Measurements from ENCODE around the gene BCL11B. TPM values are rescaled to one million over a fixed set of nuclear protein-coding genes. Genes with fewer than 3 reads are reported as not detected.
A peak's percentile ranks its signal among the peaks of the same experiment; 100 is the strongest.

BCL11B gene
- total RNA-seq, 1 donor from 2014 or later, result 1.0 TPM

DNA sequence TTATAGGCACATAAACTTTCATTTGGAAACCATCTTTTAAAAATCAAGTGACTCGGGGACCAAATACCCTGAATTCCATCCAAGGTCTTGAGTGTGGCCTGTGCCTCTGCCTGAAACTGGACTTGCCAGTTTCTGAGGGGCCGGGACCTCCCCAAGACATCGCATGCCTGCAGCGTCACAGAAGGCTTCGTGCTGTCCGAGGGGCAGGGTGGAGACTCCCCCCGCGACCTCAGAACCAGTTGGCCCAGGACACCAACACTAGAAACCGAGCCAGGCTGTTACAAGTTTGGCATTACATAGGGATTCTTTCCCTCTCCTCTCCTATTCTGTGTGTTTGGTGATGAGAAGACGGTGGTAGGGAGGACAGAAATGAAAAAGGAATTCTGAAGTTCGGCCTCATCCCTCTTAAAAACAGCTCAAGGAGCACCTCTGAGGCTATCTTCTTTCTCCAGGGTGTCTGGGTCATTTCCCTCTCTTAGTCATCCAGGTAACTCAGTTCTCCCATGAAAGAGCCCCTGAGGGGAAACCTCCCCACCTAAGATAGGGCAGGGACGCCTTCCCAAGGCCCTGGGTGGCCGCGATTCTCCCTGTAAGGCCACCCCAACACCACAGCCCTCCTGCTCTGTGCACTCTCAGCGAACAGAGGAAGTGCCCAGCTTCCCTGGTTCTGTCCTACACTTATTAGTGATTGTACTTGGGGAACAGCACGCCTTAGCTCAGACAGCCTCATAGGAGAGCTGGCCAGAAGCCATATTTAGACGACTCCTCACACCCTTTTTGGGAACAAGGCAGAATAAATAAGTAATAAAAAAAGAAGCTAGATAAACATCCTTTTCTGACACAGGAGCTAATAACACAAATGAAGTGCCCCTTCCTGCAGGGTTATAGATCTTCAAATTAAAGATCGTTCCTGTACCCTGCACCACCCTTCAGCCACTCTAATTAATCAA is 93.8 kb downstream of the BCL11B start:
- H3K27me3 Mint-ChIP-seq (ENCODE audit: unreplicated experiment), result peaks cover 2% of the 10 kb centered on the region
- peak overlapping the region; percentile 39 for H3K27ac Mint-ChIP-seq (ENCODE audit: unreplicated experiment)
- DNase-seq (ENCODE audit: low spot score), result no peak
- no peaks in the 10 kb centered on the region for H3K36me3 Mint-ChIP-seq (ENCODE audit: low read depth, unreplicated experiment)
- H3K4me3 Mint-ChIP-seq (ENCODE audit: unreplicated experiment), result no peak overlapping the region
- no peaks in the 10 kb centered on the region for H3K9me3 Mint-ChIP-seq (ENCODE audit: unreplicated experiment)
- peaks cover 11% of the 10 kb centered on the region for H3K4me1 Mint-ChIP-seq (ENCODE audit: unreplicated experiment)
- TF ChIP-seq, protein P1, sequence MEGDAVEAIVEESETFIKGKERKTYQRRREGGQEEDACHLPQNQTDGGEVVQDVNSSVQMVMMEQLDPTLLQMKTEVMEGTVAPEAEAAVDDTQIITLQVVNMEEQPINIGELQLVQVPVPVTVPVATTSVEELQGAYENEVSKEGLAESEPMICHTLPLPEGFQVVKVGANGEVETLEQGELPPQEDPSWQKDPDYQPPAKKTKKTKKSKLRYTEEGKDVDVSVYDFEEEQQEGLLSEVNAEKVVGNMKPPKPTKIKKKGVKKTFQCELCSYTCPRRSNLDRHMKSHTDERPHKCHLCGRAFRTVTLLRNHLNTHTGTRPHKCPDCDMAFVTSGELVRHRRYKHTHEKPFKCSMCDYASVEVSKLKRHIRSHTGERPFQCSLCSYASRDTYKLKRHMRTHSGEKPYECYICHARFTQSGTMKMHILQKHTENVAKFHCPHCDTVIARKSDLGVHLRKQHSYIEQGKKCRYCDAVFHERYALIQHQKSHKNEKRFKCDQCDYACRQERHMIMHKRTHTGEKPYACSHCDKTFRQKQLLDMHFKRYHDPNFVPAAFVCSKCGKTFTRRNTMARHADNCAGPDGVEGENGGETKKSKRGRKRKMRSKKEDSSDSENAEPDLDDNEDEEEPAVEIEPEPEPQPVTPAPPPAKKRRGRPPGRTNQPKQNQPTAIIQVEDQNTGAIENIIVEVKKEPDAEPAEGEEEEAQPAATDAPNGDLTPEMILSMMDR (IDR thresholded peaks at IDR 0.05; ENCODE audit: unreplicated experiment), result no peak

DNA sequence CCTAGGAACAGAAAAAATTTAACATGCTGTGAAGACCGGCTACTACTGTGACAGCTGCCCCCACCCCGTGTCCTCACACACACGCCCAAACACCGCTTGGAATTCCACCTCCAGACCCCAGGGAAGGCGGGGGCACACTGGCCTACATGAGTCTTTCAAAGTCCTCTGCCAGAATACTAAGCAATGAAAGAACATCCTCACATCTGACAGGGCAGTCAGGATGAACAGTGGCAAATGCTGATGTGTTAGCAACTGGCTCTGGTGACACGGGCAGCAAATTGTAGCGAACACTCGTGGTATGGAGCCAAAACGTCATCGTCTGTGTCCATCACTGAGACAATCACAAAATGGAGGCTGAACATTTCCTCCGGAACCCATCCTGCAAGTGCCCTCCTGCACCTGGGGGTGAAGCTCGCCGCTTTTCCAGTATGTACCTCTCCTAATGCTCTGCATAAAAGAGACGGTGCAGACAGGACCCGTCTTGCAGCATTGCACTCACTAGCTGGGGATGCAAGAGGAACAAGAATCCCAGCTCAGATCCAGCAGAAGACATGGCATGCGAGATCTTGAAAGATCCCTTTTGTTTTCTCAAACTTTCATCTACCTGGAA is 94.8 kb downstream of the BCL11B start:
- H3K4me1 Mint-ChIP-seq (ENCODE audit: unreplicated experiment), result peaks cover 11% of the 10 kb centered on the region
- no peaks in the 10 kb centered on the region for H3K36me3 Mint-ChIP-seq (ENCODE audit: low read depth, unreplicated experiment)
- no peak overlapping the region for H3K27ac Mint-ChIP-seq (ENCODE audit: unreplicated experiment)
- TF ChIP-seq, protein P1 (IDR thresholded peaks at IDR 0.05; ENCODE audit: unreplicated experiment), result no peak
- DNase-seq (ENCODE audit: low spot score), result no peak
- H3K27me3 Mint-ChIP-seq (ENCODE audit: unreplicated experiment), result peaks cover 2% of the 10 kb centered on the region
- no peak overlapping the region for H3K4me3 Mint-ChIP-seq (ENCODE audit: unreplicated experiment)
- H3K9me3 Mint-ChIP-seq (ENCODE audit: unreplicated experiment), result no peaks in the 10 kb centered on the region

DNA sequence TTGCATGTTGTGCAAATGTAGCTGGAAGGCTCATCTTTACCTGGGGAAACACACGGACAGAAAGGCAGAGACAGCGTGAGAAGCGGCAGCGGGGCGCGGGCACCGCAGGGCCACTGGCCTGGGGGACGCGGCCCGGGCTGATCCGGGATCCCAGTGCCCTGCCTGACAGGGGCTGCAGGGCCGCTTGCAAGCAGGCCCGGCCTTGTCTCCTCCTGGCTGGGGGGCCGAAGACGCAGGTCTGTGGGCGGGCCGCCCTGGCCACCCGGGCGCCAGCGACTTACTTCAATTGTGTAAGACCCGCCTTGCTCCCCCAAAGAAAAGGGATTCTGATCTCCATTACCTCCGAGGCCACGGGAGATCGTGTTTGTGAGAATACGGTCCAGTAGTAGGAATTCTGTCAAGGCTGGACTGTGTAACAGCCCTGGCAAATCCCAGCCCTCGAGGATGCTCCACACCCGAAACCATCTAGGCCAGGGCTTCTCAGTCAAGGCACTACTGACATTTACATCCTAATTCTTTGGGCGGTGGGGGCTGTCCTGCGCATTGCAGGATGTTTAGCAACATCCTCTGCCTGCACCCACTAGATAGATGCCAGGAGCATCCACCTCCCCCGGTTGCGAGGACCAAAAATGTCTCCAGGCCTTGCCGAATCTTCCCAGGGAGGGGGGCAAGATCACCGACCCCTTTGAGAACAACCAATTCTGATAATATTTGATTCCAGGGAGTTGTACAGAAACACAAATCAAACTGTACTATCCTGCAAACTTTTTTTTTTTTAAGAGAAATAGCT is 95.6 kb downstream of the BCL11B start:
- H3K9me3 Mint-ChIP-seq (ENCODE audit: unreplicated experiment), result no peaks in the 10 kb centered on the region
- H3K36me3 Mint-ChIP-seq (ENCODE audit: low read depth, unreplicated experiment), result no peaks in the 10 kb centered on the region
- TF ChIP-seq, protein P1 (IDR thresholded peaks at IDR 0.05; ENCODE audit: unreplicated experiment), result no peak
- H3K27me3 Mint-ChIP-seq (ENCODE audit: unreplicated experiment), result peaks cover 2% of the 10 kb centered on the region
- no peak for DNase-seq (ENCODE audit: low spot score)
- no peak overlapping the region for H3K4me3 Mint-ChIP-seq (ENCODE audit: unreplicated experiment)
- H3K27ac Mint-ChIP-seq (ENCODE audit: unreplicated experiment), result no peak overlapping the region
- peaks cover 11% of the 10 kb centered on the region for H3K4me1 Mint-ChIP-seq (ENCODE audit: unreplicated experiment)

DNA sequence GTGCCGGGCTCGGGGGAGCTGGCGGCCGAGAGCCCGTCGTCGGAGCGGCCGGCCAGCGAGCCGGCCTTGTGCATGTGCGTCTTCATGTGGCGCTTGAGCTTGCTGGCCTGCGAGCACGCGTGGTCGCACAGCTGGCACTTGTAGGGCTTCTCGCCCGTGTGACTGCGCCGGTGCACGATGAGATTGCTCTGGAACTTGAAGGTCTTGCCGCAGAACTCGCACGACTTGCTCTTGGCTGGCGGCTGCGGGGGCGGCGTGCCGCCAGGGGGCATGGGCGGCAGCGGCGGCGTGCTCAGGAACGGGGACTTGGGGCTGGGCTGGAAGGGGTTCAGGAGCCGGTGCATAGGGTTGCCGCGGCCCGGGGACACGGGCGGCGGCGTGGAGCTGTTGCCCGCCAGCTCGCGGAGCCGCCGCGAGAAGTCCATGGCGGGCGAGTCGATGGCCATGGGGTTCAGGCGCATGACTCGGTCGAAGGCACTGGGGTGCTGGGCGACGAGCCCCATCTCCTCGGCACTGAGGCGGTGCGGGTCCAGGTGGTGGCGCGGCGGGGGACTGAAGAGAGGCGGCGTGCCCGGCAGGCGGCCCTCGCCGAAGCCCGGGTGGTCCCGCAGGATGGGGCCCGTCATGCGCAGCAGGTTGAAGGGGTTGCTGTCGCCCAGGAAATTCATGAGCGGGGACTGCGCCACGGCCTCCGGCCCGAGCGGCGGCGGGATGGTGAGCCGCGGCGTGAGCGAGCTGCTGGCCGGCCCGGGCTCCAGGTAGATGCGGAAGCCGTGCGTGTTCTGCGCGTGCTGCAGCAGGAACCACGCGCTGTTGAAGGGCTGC is 96.5 kb downstream of the BCL11B start:
- Mint-ChIP-seq H3K36me3 (ENCODE audit: low read depth, unreplicated experiment) (no peaks in the 10 kb centered on the region), H3K9me3 (ENCODE audit: unreplicated experiment) (no peaks in the 10 kb centered on the region), H3K4me1 (ENCODE audit: unreplicated experiment) (peaks cover 11% of the 10 kb centered on the region), H3K27me3 (ENCODE audit: unreplicated experiment) (peaks cover 2% of the 10 kb centered on the region), H3K4me3 (ENCODE audit: unreplicated experiment) (no peak overlapping the region), H3K27ac (ENCODE audit: unreplicated experiment) (no peak overlapping the region)
- TF ChIP-seq, protein P1 (IDR thresholded peaks at IDR 0.05; ENCODE audit: unreplicated experiment), result no peak
- no peak for DNase-seq (ENCODE audit: low spot score)

All from endothelial cell (in vitro differentiated cells).